Uterine smooth muscle cell (primary cell): ENCODE results near the gene NKX1-1. TPM values are rescaled to one million over a fixed set of nuclear protein-coding genes. Genes with fewer than 3 reads are reported as not detected.

ENCODE experiments used
- total RNA-seq: library from RNA; depleted of rRNA; stranded (reverse); fragments of >200 nt; gene quantifications from 2 replicates; pipeline ENCODE4 v1.2.3, GENCODE V29; 2014

The NKX1-1 gene
- not detected in 2 replicates for total RNA-seq

GRCh38 chr4:1406394-1406980, at the start of gene NKX1-1:
TSS of gene NKX1-1 (minus strand) at chr4:1406442. CDS start at chr4:1406442, 0 bp downstream.

Other genes with a start within 250 kb of the NKX1-1 start
- 216 and 281 TPM in 2 replicates for gene SPON2, start 233.9 kb downstream of the NKX1-1 start, total RNA-seq
- 251 and 322 TPM in 2 replicates for gene CTBP1, start 157.3 kb downstream of the NKX1-1 start, total RNA-seq
- 60.9 and 61.9 TPM in 2 replicates for gene MAEA, start 116.6 kb downstream of the NKX1-1 start, total RNA-seq
- gene UVSSA, start 59.2 kb downstream of the NKX1-1 start, total RNA-seq, result 10.7 and 12.3 TPM in 2 replicates